HepG2 (cell line): Measurements from ENCODE around the gene TSSK6. TPM values are rescaled to one million over a fixed set of nuclear protein-coding genes. Genes with fewer than 3 reads are reported as not detected.

Experiments used
- ATAC-seq: fragments of 200-7000 bp; cut with Tn5 transposase; 3 replicates; pipeline ENCODE4 v1.9.1; 2020; ENCODE audit warnings: mild to moderate bottlenecking, moderate library complexity
- BruUV-seq: library from RNA; stranded (reverse); fragments of 400-500 nt; replicated peaks from 2 replicates; lab custom pipeline; 2021; lab: Mats Ljungman, UMichigan
- CTCF ChIA-PET: fragments of 300-600 bp; formaldehyde crosslinking; extraction: SDS; loops from one replicate; lab custom pipeline; 2021; ENCODE audit warnings: low total read pairs, inconsistent platforms, low intra/inter-chr PET ratio; lab: Yijun Ruan, JAX
- POLR2A ChIA-PET: fragments of 350-600 bp; sonication (Branson Sonifier 250); formaldehyde crosslinking; loops from one replicate; lab custom pipeline; 2020; ENCODE audit warnings: antibody characterized with exemption, inconsistent platforms; lab: Yijun Ruan, JAX
- DNase-seq: peaks from one replicate; pipeline ENCODE4 v3.0.0-alpha.2; 2015; ENCODE audit warnings: low spot score
- FAIRE-seq: peaks from 3 replicates; lab custom pipeline; 2011; peaks lifted over from hg19 to GRCh38; lab: Jason Lieb, UNC
- H2AFZ ChIP-seq: one replicate; pipeline ENCODE4 v1.6.1; 2011; ENCODE audit warnings: low read length, inconsistent platforms
- H3K27ac ChIP-seq: fragments of 300-600 bp; 3 replicates; pipeline ENCODE4 v1.8.0; 2011; ENCODE audit warnings: mixed run types, mild to moderate bottlenecking, mixed read lengths, low read length, inconsistent platforms; ENCODE audit not compliant: insufficient read depth; ENCODE audit errors: extremely low read length
- H3K27me3 ChIP-seq, 2 experiments: fragments of 200-600 bp in 1 of 2; 2 replicates in 1 of 2; 3 replicates in 1 of 2; pipeline versions ENCODE4 v1.6.0 to v1.8.0; 2011; ENCODE audit warnings: low read length in 2 of 2, mild to moderate bottlenecking in 2 of 2, moderate library complexity in 2 of 2, inconsistent platforms in 1 of 2; ENCODE audit not compliant: insufficient read depth in 2 of 2, control insufficient read depth in 1 of 2
- H3K36me3 ChIP-seq, 2 experiments: fragments of 200-600 bp in 1 of 2; replicated peaks in 1 of 2; 2 replicates in 1 of 2; 3 replicates in 1 of 2; pipeline versions ENCODE4 v1.5.1 to v1.8.0; 2011; ENCODE audit warnings: low read length in 2 of 2, inconsistent platforms in 1 of 2; ENCODE audit not compliant: insufficient read depth in 2 of 2, control insufficient read depth in 1 of 2
- H3K4me1 ChIP-seq: 2 replicates; pipeline ENCODE4 v1.5.1; 2012; ENCODE audit warnings: low read length, inconsistent platforms; ENCODE audit not compliant: insufficient read depth
- H3K4me2 ChIP-seq: 2 replicates; pipeline ENCODE4 v1.6.0; 2011; ENCODE audit warnings: low read depth, low read length, inconsistent platforms
- H3K4me3 ChIP-seq, 3 experiments: fragments of 200-600 bp in 1 of 3; sonication (generic), shearing (Covaris generic) in 1 of 3; replicated peaks in 1 of 3; 2 replicates each; pipeline ENCODE4 v1.5.1; 2011 to 2016; ENCODE audit warnings: low read length in 3 of 3, inconsistent platforms in 2 of 3, low read depth in 2 of 3, mild to moderate bottlenecking in 2 of 3, control low read depth in 1 of 3, mixed read lengths in 1 of 3; ENCODE audit not compliant: insufficient read depth in 1 of 3
- H3K79me2 ChIP-seq: one replicate; pipeline ENCODE4 v1.6.1; 2011; ENCODE audit warnings: low read length, inconsistent platforms; ENCODE audit not compliant: insufficient read depth
- H3K9ac ChIP-seq: 2 replicates; pipeline ENCODE4 v1.6.0; 2011; ENCODE audit warnings: mild to moderate bottlenecking, low read depth, low read length, inconsistent platforms; ENCODE audit not compliant: insufficient read depth
- H3K9me3 ChIP-seq: 2 replicates; pipeline ENCODE4 v1.5.1; 2012; ENCODE audit warnings: mild to moderate bottlenecking, low read length
- H4K20me1 ChIP-seq: 2 replicates; pipeline ENCODE4 v1.6.0; 2011; ENCODE audit warnings: inconsistent platforms, mild to moderate bottlenecking, low read length, moderate library complexity; ENCODE audit not compliant: insufficient read depth
- AHDC1 ChIP-seq: sonication (generic); formaldehyde crosslinking; IDR thresholded peaks from 2 replicates; pipeline ENCODE4 v1.5.1; 2020; ENCODE audit warnings: mild to moderate bottlenecking, missing genetic modification reagents, borderline replicate concordance
- ATF5 ChIP-seq: sonication (generic); formaldehyde crosslinking; IDR thresholded peaks from 2 replicates; pipeline ENCODE4 v1.4.0; 2020; ENCODE audit warnings: mild to moderate bottlenecking, low read depth, missing genetic modification reagents
- CCAR2 ChIP-seq: fragments of 200-400 bp; formaldehyde crosslinking; optimal IDR thresholded peaks from 2 replicates; pipeline ENCODE3; 2018; ENCODE audit warnings: low read depth, mild to moderate bottlenecking, low read length, moderate library complexity
- FOXO1 ChIP-seq: sonication (generic); formaldehyde crosslinking; IDR thresholded peaks from 2 replicates; pipeline ENCODE4 v1.4.0; 2020; ENCODE audit warnings: missing genetic modification reagents
- HIVEP1 ChIP-seq: sonication (generic); formaldehyde crosslinking; IDR thresholded peaks from 2 replicates; pipeline ENCODE4 v1.4.0; 2020; ENCODE audit warnings: mild to moderate bottlenecking, missing genetic modification reagents
- JUND ChIP-seq: sonication (generic); formaldehyde crosslinking; IDR thresholded peaks from 2 replicates; pipeline ENCODE4 v1.8.0; 2022; ENCODE audit warnings: mild to moderate bottlenecking, missing genetic modification reagents
- KAT7 ChIP-seq: IDR thresholded peaks from 2 replicates; pipeline ENCODE4 v1.6.1; 2018; ENCODE audit warnings: borderline replicate concordance, missing compliant biosample characterization
- MIER3 ChIP-seq: IDR thresholded peaks from 2 replicates; pipeline ENCODE4 v1.6.1; 2016; ENCODE audit warnings: missing compliant biosample characterization, borderline replicate concordance
- MXD4 ChIP-seq: IDR thresholded peaks from 2 replicates; pipeline ENCODE4 v1.6.1; 2016; ENCODE audit warnings: mild to moderate bottlenecking, missing biosample characterization, missing genetic modification reagents
- REXO4 ChIP-seq: sonication (generic); formaldehyde crosslinking; IDR thresholded peaks from 2 replicates; pipeline ENCODE4 v1.8.0; 2022; ENCODE audit warnings: missing genetic modification reagents, mild to moderate bottlenecking, borderline replicate concordance
- TBP ChIP-seq: sonication (generic); formaldehyde crosslinking; IDR thresholded peaks from 2 replicates; pipeline ENCODE4 v1.5.0; 2020; ENCODE audit warnings: missing genetic modification reagents
- ZBTB33 ChIP-seq: sonication (generic); formaldehyde crosslinking; IDR thresholded peaks from 2 replicates; pipeline ENCODE4 v1.4.0; 2020; ENCODE audit warnings: missing genetic modification reagents
- ZNF207 ChIP-seq: fragments of 450-650 bp; IDR thresholded peaks from 2 replicates; pipeline ENCODE4 v1.6.1; 2016; ENCODE audit warnings: antibody characterized with exemption, borderline replicate concordance
- ZNF543 ChIP-seq: sonication (generic); formaldehyde crosslinking; IDR thresholded peaks from 2 replicates; pipeline ENCODE4 v1.4.0; 2020; ENCODE audit warnings: mild to moderate bottlenecking, missing genetic modification reagents
- ZNF780A ChIP-seq: sonication (generic); formaldehyde crosslinking; IDR thresholded peaks from 2 replicates; pipeline ENCODE4 v1.8.0; 2022; ENCODE audit warnings: mild to moderate bottlenecking, missing genetic modification reagents, moderate library complexity
- WGBS: methylation state at CpG from one replicate; pipeline ENCODE4 v1.1.6; 2017; ENCODE audit warnings: low lambda C conversion rate; 5-methylcytosine and 5-hydroxymethylcytosine counted together
- in situ Hi-C: cut with HindIII; loops from 2 replicates; pipeline ENCODE4 v1.10.0; 2017; ENCODE audit warnings: low pct_unique_long_range_greater_than_20kb; ENCODE audit not compliant: extremely low pct_ligation_motif_present
- intact Hi-C: fragments of 100-400 bp; cut with micrococcal nuclease; formaldehyde crosslinking; loops from one replicate; pipeline ENCODE4 v1.10.0; 2022; ENCODE audit not compliant: unreplicated experiment
- polyA plus RNA-seq, 8 experiments: library from polyadenylated mRNA; depleted of rRNA in 3 of 8; stranded (reverse) in 7 of 8; unstranded in 1 of 8; fragments of >200 nt; fragmentation: Illumina TruSeq in 4 of 8; extraction: Trizol in 4 of 8; gene quantifications; 2 replicates each; pipeline versions ENCODE4 v1.2.1 to v1.2.3, GENCODE V29; 2011 to 2016; ENCODE audit warnings: low read depth in 4 of 8, missing spikeins in 1 of 8, mixed read lengths in 1 of 8; ENCODE audit not compliant: insufficient read depth in 1 of 8
- total RNA-seq, 5 experiments: library from RNA; depleted of rRNA; stranded (reverse); fragments of >200 nt; fragmentation: Illumina TruSeq; extraction: Trizol; gene quantifications; 2 replicates each; pipeline ENCODE4 v1.2.3, GENCODE V29; 2016; ENCODE audit warnings: low read depth in 1 of 5

TSSK6 gene
- total and polyA plus RNA-seq, 2 of the 13 experiments (the other 11 are each of a cell fraction or from before 2014, with no cell fraction given), result 0.71 to 1.2 TPM

- TF ChIP-seq REXO4 (CRISPR knock-in tag) (no peak), CCAR2 (no peak), KAT7 (CRISPR knock-in tag) (no peak), ZNF207 (no peak)
These were observed 7.8 kb upstream of the TSSK6 start (continued) for GRCh38 chr19:19523177-19523576.

- ATAC-seq (no peak), FAIRE-seq (no peak), DNase-seq (no peak)
- Histone ChIP-seq H3K36me3 (peaks cover 6 to 20% of the 10 kb centered on the region in 2 experiments), H3K4me2 (no peak overlapping the region), H3K9me3 (no peaks in the 10 kb centered on the region), H3K4me3 (no peak overlapping the region), H3K27me3 (no peaks in the 10 kb centered on the region; a peak in 1 of 5 replicates), H2AFZ (no peak overlapping the region), H3K27ac (no peak overlapping the region), H3K4me1 (peaks cover 12% of the 10 kb centered on the region), H3K9ac (no peak overlapping the region), H3K79me2 (peaks cover 34% of the 10 kb centered on the region), H4K20me1 (peaks cover 22% of the 10 kb centered on the region)
- ChIA-PET POLR2A (no interaction called here), CTCF (no interaction called here)
- 89% methylated on average over 6 of the region's 6 CpGs for WGBS
- in situ Hi-C loops, result no loop called here
- no TSS peak for BruUV-seq
- intact Hi-C loops, result no loop called here
- TF ChIP-seq ZBTB33 (no peak), AHDC1 (CRISPR knock-in tag) (no peak), HIVEP1 (CRISPR knock-in tag) (no peak), ZNF780A (CRISPR knock-in tag) (no peak), ATF5 (no peak), MIER3 (no peak), TBP (no peak), FOXO1 (no peak), MXD4 (no peak), JUND (CRISPR knock-in tag) (no peak), ZNF543 (CRISPR knock-in tag) (no peak)
These were observed 5.6 kb upstream of the TSSK6 start for GRCh38 chr19:19520989-19521388.
